ENCODE measurements around the gene WBP11. TPM values are rescaled to one million over a fixed set of nuclear protein-coding genes. Genes with fewer than 3 reads are reported as not detected.

WBP11 gene
- total RNA-seq, 1 donor from 2014 or later = 21.7 TPM

- DNase-seq (ENCODE audit: low read depth) = no peak
- Histone ChIP-seq H3K4me3 (ENCODE audit: low read depth, low read length) (no peak overlapping the region), H3K27me3 (ENCODE audit: control insufficient read depth, insufficient read depth, low read length) (no peaks in the 10 kb centered on the region), H3K36me3 (ENCODE audit: control insufficient read depth, insufficient read depth, low read length) (no peaks in the 10 kb centered on the region)
- no peak for TF ChIP-seq CTCF (IDR thresholded peaks at IDR 0.05; ENCODE audit: insufficient read depth, low read length, poor library complexity, severe bottlenecking)
These were observed 8.2 kb downstream of the WBP11 start for GRCh38 chr12:14795028-14795448.

GRCh38 chr12:14785568-14785967 is 17.7 kb downstream of the WBP11 start:
- H3K4me3 ChIP-seq (ENCODE audit: low read depth, low read length) = no peak overlapping the region

GRCh38 chr12:14784471-14784870 is 18.8 kb downstream of the WBP11 start:
- Histone ChIP-seq H3K36me3 (ENCODE audit: control insufficient read depth, insufficient read depth, low read length) (no peaks in the 10 kb centered on the region), H3K27me3 (ENCODE audit: control insufficient read depth, insufficient read depth, low read length) (no peaks in the 10 kb centered on the region), H3K4me3 (ENCODE audit: low read depth, low read length) (no peak overlapping the region)
- DNase-seq (ENCODE audit: low read depth) = no peak
- TF ChIP-seq CTCF (IDR thresholded peaks at IDR 0.05; ENCODE audit: insufficient read depth, low read length, poor library complexity, severe bottlenecking) = no peak

More at GRCh38 chr12:14785568-14785967, 17.7 kb downstream of the WBP11 start:
- H3K27me3 ChIP-seq (ENCODE audit: control insufficient read depth, insufficient read depth, low read length) = no peaks in the 10 kb centered on the region
- no peak for DNase-seq (ENCODE audit: low read depth)
- no peak for TF ChIP-seq CTCF (IDR thresholded peaks at IDR 0.05; ENCODE audit: insufficient read depth, low read length, poor library complexity, severe bottlenecking)
- H3K36me3 ChIP-seq (ENCODE audit: control insufficient read depth, insufficient read depth, low read length) = no peaks in the 10 kb centered on the region

- DNase-seq (ENCODE audit: low read depth) = no peak
- no peaks in the 10 kb centered on the region for H3K27me3 ChIP-seq (ENCODE audit: control insufficient read depth, insufficient read depth, low read length)
- H3K4me3 ChIP-seq (ENCODE audit: low read depth, low read length) = no peak overlapping the region
- H3K36me3 ChIP-seq (ENCODE audit: control insufficient read depth, insufficient read depth, low read length) = no peaks in the 10 kb centered on the region
- TF ChIP-seq CTCF (IDR thresholded peaks at IDR 0.05; ENCODE audit: insufficient read depth, low read length, poor library complexity, severe bottlenecking) = no peak
These were observed 20.5 kb downstream of the WBP11 start for GRCh38 chr12:14782756-14783155.

GRCh38 chr12:14781563-14781962 is 21.7 kb downstream of the WBP11 start:
- H3K36me3 ChIP-seq (ENCODE audit: control insufficient read depth, insufficient read depth, low read length) = no peaks in the 10 kb centered on the region
- no peak for DNase-seq (ENCODE audit: low read depth)
- TF ChIP-seq CTCF (IDR thresholded peaks at IDR 0.05; ENCODE audit: insufficient read depth, low read length, poor library complexity, severe bottlenecking) = no peak

GRCh38 chr12:14780859-14781258 is 22.4 kb downstream of the WBP11 start:
- TF ChIP-seq CTCF (IDR thresholded peaks at IDR 0.05; ENCODE audit: insufficient read depth, low read length, poor library complexity, severe bottlenecking) = no peak
- Histone ChIP-seq H3K4me3 (ENCODE audit: low read depth, low read length) (no peak overlapping the region), H3K27me3 (ENCODE audit: control insufficient read depth, insufficient read depth, low read length) (no peaks in the 10 kb centered on the region), H3K36me3 (ENCODE audit: control insufficient read depth, insufficient read depth, low read length) (no peaks in the 10 kb centered on the region)
- DNase-seq (ENCODE audit: low read depth) = no peak

More at GRCh38 chr12:14781563-14781962, 21.7 kb downstream of the WBP11 start:
- H3K4me3 ChIP-seq (ENCODE audit: low read depth, low read length) = no peak overlapping the region
- no peaks in the 10 kb centered on the region for H3K27me3 ChIP-seq (ENCODE audit: control insufficient read depth, insufficient read depth, low read length)
